HepG2 (cell line): Measurements from ENCODE around the gene ANK3. TPM values are rescaled to one million over a fixed set of nuclear protein-coding genes. Genes with fewer than 3 reads are reported as not detected.

Source experiments
- ATAC-seq: fragments of 200-7000 bp; cut with Tn5 transposase; 3 replicates; pipeline ENCODE4 v1.9.1; 2020; ENCODE audit warnings: mild to moderate bottlenecking, moderate library complexity
- BruUV-seq: library from RNA; stranded (reverse); fragments of 400-500 nt; replicated peaks from 2 replicates; lab custom pipeline; 2021; lab: Mats Ljungman, UMichigan
- CTCF ChIA-PET: fragments of 300-600 bp; formaldehyde crosslinking; extraction: SDS; loops from one replicate; lab custom pipeline; 2021; ENCODE audit warnings: low total read pairs, inconsistent platforms, low intra/inter-chr PET ratio; lab: Yijun Ruan, JAX
- POLR2A ChIA-PET: fragments of 350-600 bp; sonication (Branson Sonifier 250); formaldehyde crosslinking; loops from one replicate; lab custom pipeline; 2020; ENCODE audit warnings: antibody characterized with exemption, inconsistent platforms; lab: Yijun Ruan, JAX
- DNase-seq: peaks from one replicate; pipeline ENCODE4 v3.0.0-alpha.2; 2015; ENCODE audit warnings: low spot score
- FAIRE-seq: peaks from 3 replicates; lab custom pipeline; 2011; peaks lifted over from hg19 to GRCh38; lab: Jason Lieb, UNC
- H2AFZ ChIP-seq: one replicate; pipeline ENCODE4 v1.6.1; 2011; ENCODE audit warnings: low read length, inconsistent platforms
- H3K27ac ChIP-seq: fragments of 300-600 bp; 3 replicates; pipeline ENCODE4 v1.8.0; 2011; ENCODE audit warnings: mixed run types, mild to moderate bottlenecking, mixed read lengths, low read length, inconsistent platforms; ENCODE audit not compliant: insufficient read depth; ENCODE audit errors: extremely low read length
- H3K27me3 ChIP-seq, 2 experiments: fragments of 200-600 bp in 1 of 2; 2 replicates in 1 of 2; 3 replicates in 1 of 2; pipeline versions ENCODE4 v1.6.0 to v1.8.0; 2011; ENCODE audit warnings: low read length in 2 of 2, mild to moderate bottlenecking in 2 of 2, moderate library complexity in 2 of 2, inconsistent platforms in 1 of 2; ENCODE audit not compliant: insufficient read depth in 2 of 2, control insufficient read depth in 1 of 2
- H3K36me3 ChIP-seq, 2 experiments: fragments of 200-600 bp in 1 of 2; replicated peaks in 1 of 2; 2 replicates in 1 of 2; 3 replicates in 1 of 2; pipeline versions ENCODE4 v1.5.1 to v1.8.0; 2011; ENCODE audit warnings: low read length in 2 of 2, inconsistent platforms in 1 of 2; ENCODE audit not compliant: insufficient read depth in 2 of 2, control insufficient read depth in 1 of 2
- H3K4me1 ChIP-seq: 2 replicates; pipeline ENCODE4 v1.5.1; 2012; ENCODE audit warnings: low read length, inconsistent platforms; ENCODE audit not compliant: insufficient read depth
- H3K4me2 ChIP-seq: 2 replicates; pipeline ENCODE4 v1.6.0; 2011; ENCODE audit warnings: low read depth, low read length, inconsistent platforms
- H3K4me3 ChIP-seq, 3 experiments: fragments of 200-600 bp in 1 of 3; sonication (generic), shearing (Covaris generic) in 1 of 3; replicated peaks in 1 of 3; 2 replicates each; pipeline ENCODE4 v1.5.1; 2011 to 2016; ENCODE audit warnings: low read length in 3 of 3, inconsistent platforms in 2 of 3, low read depth in 2 of 3, mild to moderate bottlenecking in 2 of 3, control low read depth in 1 of 3, mixed read lengths in 1 of 3; ENCODE audit not compliant: insufficient read depth in 1 of 3
- H3K79me2 ChIP-seq: one replicate; pipeline ENCODE4 v1.6.1; 2011; ENCODE audit warnings: low read length, inconsistent platforms; ENCODE audit not compliant: insufficient read depth
- H3K9ac ChIP-seq: 2 replicates; pipeline ENCODE4 v1.6.0; 2011; ENCODE audit warnings: mild to moderate bottlenecking, low read depth, low read length, inconsistent platforms; ENCODE audit not compliant: insufficient read depth
- H3K9me3 ChIP-seq: 2 replicates; pipeline ENCODE4 v1.5.1; 2012; ENCODE audit warnings: mild to moderate bottlenecking, low read length
- H4K20me1 ChIP-seq: 2 replicates; pipeline ENCODE4 v1.6.0; 2011; ENCODE audit warnings: inconsistent platforms, mild to moderate bottlenecking, low read length, moderate library complexity; ENCODE audit not compliant: insufficient read depth
- FOXA3 ChIP-seq: IDR thresholded peaks from 2 replicates; pipeline ENCODE4 v1.6.1; 2016; ENCODE audit warnings: missing genetic modification reagents, missing compliant biosample characterization
- HOXD1 ChIP-seq: sonication (generic); formaldehyde crosslinking; IDR thresholded peaks from 2 replicates; pipeline ENCODE4 v1.5.0; 2020; ENCODE audit warnings: missing genetic modification reagents
- IRF9 ChIP-seq: sonication (generic); formaldehyde crosslinking; IDR thresholded peaks from 2 replicates; pipeline ENCODE4 v1.8.0; 2022; ENCODE audit warnings: missing genetic modification reagents, mild to moderate bottlenecking, borderline replicate concordance
- KDM6A ChIP-seq: IDR thresholded peaks from 2 replicates; pipeline ENCODE4 v1.6.1; 2016; ENCODE audit warnings: low read depth
- MIER2 ChIP-seq: IDR thresholded peaks from 2 replicates; pipeline ENCODE4 v1.6.1; 2016; ENCODE audit warnings: missing biosample characterization, missing genetic modification reagents
- NCOA5 ChIP-seq: sonication (generic); formaldehyde crosslinking; IDR thresholded peaks from 2 replicates; pipeline ENCODE4 v1.4.0; 2020; ENCODE audit warnings: missing genetic modification reagents
- ZFYVE20 ChIP-seq: sonication (generic); formaldehyde crosslinking; IDR thresholded peaks from 2 replicates; pipeline ENCODE4 v1.8.0; 2023; ENCODE audit warnings: low read depth, mild to moderate bottlenecking, moderate library complexity, missing genetic modification reagents, borderline replicate concordance
- ZMAT5 ChIP-seq: sonication (generic); formaldehyde crosslinking; IDR thresholded peaks from 2 replicates; pipeline ENCODE4 v1.5.0; 2020; ENCODE audit warnings: mild to moderate bottlenecking, low read depth, missing genetic modification reagents, borderline replicate concordance
- ZNF576 ChIP-seq: sonication (generic); formaldehyde crosslinking; IDR thresholded peaks from 2 replicates; pipeline ENCODE4 v1.4.0; 2020; ENCODE audit warnings: mild to moderate bottlenecking, missing genetic modification reagents
- ZNF878 ChIP-seq: sonication (generic); formaldehyde crosslinking; IDR thresholded peaks from 2 replicates; pipeline ENCODE4 v1.8.1; 2023; ENCODE audit warnings: mild to moderate bottlenecking, missing genetic modification reagents, moderate library complexity
- WGBS: methylation state at CpG from one replicate; pipeline ENCODE4 v1.1.6; 2017; ENCODE audit warnings: low lambda C conversion rate; 5-methylcytosine and 5-hydroxymethylcytosine counted together
- in situ Hi-C: cut with HindIII; loops from 2 replicates; pipeline ENCODE4 v1.10.0; 2017; ENCODE audit warnings: low pct_unique_long_range_greater_than_20kb; ENCODE audit not compliant: extremely low pct_ligation_motif_present
- intact Hi-C: fragments of 100-400 bp; cut with micrococcal nuclease; formaldehyde crosslinking; loops from one replicate; pipeline ENCODE4 v1.10.0; 2022; ENCODE audit not compliant: unreplicated experiment
- polyA plus RNA-seq, 8 experiments: library from polyadenylated mRNA; depleted of rRNA in 3 of 8; stranded (reverse) in 7 of 8; unstranded in 1 of 8; fragments of >200 nt; fragmentation: Illumina TruSeq in 4 of 8; extraction: Trizol in 4 of 8; gene quantifications; 2 replicates each; pipeline versions ENCODE4 v1.2.1 to v1.2.3, GENCODE V29; 2011 to 2016; ENCODE audit warnings: low read depth in 4 of 8, missing spikeins in 1 of 8, mixed read lengths in 1 of 8; ENCODE audit not compliant: insufficient read depth in 1 of 8
- total RNA-seq, 5 experiments: library from RNA; depleted of rRNA; stranded (reverse); fragments of >200 nt; fragmentation: Illumina TruSeq; extraction: Trizol; gene quantifications; 2 replicates each; pipeline ENCODE4 v1.2.3, GENCODE V29; 2016; ENCODE audit warnings: low read depth in 1 of 5

ANK3 gene
- total and polyA plus RNA-seq, 2 of the 13 experiments (the other 11 are each of a cell fraction or from before 2014, with no cell fraction given), result not detected

GRCh38 chr10:60362461-60362860, 27.2 kb downstream of the ANK3 start:
- Histone ChIP-seq H3K4me1 (no peaks in the 10 kb centered on the region), H3K27ac (no peak overlapping the region), H3K9me3 (no peaks in the 10 kb centered on the region), H3K4me2 (no peak overlapping the region), H3K27me3 (no peaks in the 10 kb centered on the region), H3K36me3 (no peaks in the 10 kb centered on the region), H3K79me2 (no peaks in the 10 kb centered on the region), H2AFZ (no peak overlapping the region), H4K20me1 (no peaks in the 10 kb centered on the region), H3K9ac (no peak overlapping the region), H3K4me3 (no peak overlapping the region)
- ATAC-seq, result no peak
- no peak for DNase-seq
- BruUV-seq, result no TSS peak
- ChIA-PET POLR2A (no interaction called here), CTCF (no interaction called here)
- WGBS, result 23% methylated on average over 5 of the region's 6 CpGs
- FAIRE-seq, result no peak
- intact Hi-C loops (no loop called here), in situ Hi-C loops (no loop called here)
- no peak for TF ChIP-seq KDM6A
- no peak for TF ChIP-seq ZMAT5 (CRISPR knock-in tag)
- no peak for TF ChIP-seq FOXA3 (CRISPR knock-in tag)
- TF ChIP-seq NCOA5 (CRISPR knock-in tag), result no peak
- TF ChIP-seq IRF9 (CRISPR knock-in tag), result no peak
- TF ChIP-seq MIER2, result no peak
- TF ChIP-seq ZNF576 (CRISPR knock-in tag), result no peak
- no peak for TF ChIP-seq HOXD1 (CRISPR knock-in tag)
- no peak for TF ChIP-seq ZFYVE20
- TF ChIP-seq ZNF878 (CRISPR knock-in tag), result no peak
